Neural crest cell (in vitro differentiated cells): ENCODE data around the gene DCAF7. TPM values are rescaled to one million over a fixed set of nuclear protein-coding genes. Genes with fewer than 3 reads are reported as not detected.

Experiments
- DNase-seq: peaks from one replicate; pipeline ENCODE4 v3.0.0; 2021; ENCODE audit warnings: low read depth, mixed read lengths, low spot score
- H3K27ac Mint-ChIP-seq: one replicate; pipeline ENCODE4 v1.8.0; 2021; ENCODE audit warnings: mild to moderate bottlenecking, mixed read lengths; ENCODE audit not compliant: unreplicated experiment
- H3K27me3 Mint-ChIP-seq: 2 replicates; pipeline ENCODE4 v1.8.0; 2021; ENCODE audit warnings: low read depth, mild to moderate bottlenecking, mixed read lengths
- H3K36me3 Mint-ChIP-seq: 2 replicates; pipeline ENCODE4 v1.8.0; 2021; ENCODE audit warnings: low read depth, mild to moderate bottlenecking, mixed read lengths
- H3K4me1 Mint-ChIP-seq: 2 replicates; pipeline ENCODE4 v1.8.0; 2021; ENCODE audit warnings: mixed read lengths
- H3K4me3 Mint-ChIP-seq: one replicate; pipeline ENCODE4 v1.8.0; 2021; ENCODE audit warnings: mild to moderate bottlenecking, mixed read lengths
- H3K9me3 Mint-ChIP-seq: 2 replicates; pipeline ENCODE4 v1.8.0; 2021; ENCODE audit warnings: mixed read lengths
- total RNA-seq: library from RNA; stranded (reverse); gene quantifications from 2 replicates; pipeline ENCODE4 v1.2.1, GENCODE V29; 2021
- TF ChIP-seq, protein P1 (sequence below): fragments of 200-600 bp; sonication (generic); conservative IDR thresholded peaks from 2 replicates; pipeline ENCODE4 v1.5.0; 2021; ENCODE audit warnings: antibody characterized with exemption, mild to moderate bottlenecking

The DCAF7 gene
- total RNA-seq, 1 donor from 2014 or later = 146 TPM

DNA sequence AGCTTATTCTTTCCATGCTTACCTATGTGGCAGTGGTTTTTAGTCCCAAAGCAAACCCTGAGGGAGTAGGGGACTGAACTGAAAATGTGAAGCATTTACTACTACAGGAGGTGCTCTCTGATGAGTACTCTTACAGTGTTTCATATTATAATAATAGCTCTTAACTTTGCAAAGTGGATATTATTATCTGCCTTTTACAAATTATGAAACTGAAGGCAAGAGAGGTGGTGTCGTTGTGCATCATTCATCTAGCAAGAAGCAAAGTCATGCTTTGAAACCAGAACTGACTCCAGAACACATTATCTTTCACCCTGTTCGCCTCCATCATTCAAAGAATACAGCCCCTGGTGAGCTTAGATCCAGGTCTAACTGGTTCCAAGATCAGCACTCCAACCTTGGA lies 35.3 kb upstream of the DCAF7 start:
- Mint-ChIP-seq H3K9me3 (no peaks in the 10 kb centered on the region), H3K27ac (no peak overlapping the region), H3K4me1 (no peaks in the 10 kb centered on the region), H3K4me3 (no peak overlapping the region), H3K36me3 (no peaks in the 10 kb centered on the region), H3K27me3 (peaks cover 60% of the 10 kb centered on the region)
- TF ChIP-seq, protein P1, sequence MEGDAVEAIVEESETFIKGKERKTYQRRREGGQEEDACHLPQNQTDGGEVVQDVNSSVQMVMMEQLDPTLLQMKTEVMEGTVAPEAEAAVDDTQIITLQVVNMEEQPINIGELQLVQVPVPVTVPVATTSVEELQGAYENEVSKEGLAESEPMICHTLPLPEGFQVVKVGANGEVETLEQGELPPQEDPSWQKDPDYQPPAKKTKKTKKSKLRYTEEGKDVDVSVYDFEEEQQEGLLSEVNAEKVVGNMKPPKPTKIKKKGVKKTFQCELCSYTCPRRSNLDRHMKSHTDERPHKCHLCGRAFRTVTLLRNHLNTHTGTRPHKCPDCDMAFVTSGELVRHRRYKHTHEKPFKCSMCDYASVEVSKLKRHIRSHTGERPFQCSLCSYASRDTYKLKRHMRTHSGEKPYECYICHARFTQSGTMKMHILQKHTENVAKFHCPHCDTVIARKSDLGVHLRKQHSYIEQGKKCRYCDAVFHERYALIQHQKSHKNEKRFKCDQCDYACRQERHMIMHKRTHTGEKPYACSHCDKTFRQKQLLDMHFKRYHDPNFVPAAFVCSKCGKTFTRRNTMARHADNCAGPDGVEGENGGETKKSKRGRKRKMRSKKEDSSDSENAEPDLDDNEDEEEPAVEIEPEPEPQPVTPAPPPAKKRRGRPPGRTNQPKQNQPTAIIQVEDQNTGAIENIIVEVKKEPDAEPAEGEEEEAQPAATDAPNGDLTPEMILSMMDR = no peak
- no peak for DNase-seq

DNA sequence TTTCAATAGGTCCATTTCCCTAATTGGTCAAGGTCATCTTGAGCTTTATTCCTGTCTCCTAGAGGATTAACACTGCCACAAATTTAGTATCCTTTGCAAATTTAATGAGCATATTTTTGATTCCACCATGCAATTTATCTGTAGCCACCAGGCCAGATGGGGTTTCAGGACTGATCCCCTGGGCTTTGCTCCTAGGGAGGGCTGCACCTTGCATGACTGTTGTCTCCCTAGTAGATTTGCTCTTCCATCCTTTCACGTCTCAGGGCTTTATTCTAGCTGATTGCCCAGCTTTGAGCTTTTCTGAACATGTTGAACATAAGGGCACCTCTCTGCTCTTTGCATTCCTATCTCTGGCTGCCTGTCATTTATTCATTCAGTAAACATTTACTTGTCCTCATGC lies 34.9 kb upstream of the DCAF7 start:
- Mint-ChIP-seq H3K4me3 (no peak overlapping the region), H3K4me1 (no peaks in the 10 kb centered on the region), H3K9me3 (no peaks in the 10 kb centered on the region), H3K36me3 (no peaks in the 10 kb centered on the region), H3K27me3 (peaks cover 63% of the 10 kb centered on the region), H3K27ac (no peak overlapping the region)
- no peak for DNase-seq
- TF ChIP-seq, protein P1 = no peak

DNA sequence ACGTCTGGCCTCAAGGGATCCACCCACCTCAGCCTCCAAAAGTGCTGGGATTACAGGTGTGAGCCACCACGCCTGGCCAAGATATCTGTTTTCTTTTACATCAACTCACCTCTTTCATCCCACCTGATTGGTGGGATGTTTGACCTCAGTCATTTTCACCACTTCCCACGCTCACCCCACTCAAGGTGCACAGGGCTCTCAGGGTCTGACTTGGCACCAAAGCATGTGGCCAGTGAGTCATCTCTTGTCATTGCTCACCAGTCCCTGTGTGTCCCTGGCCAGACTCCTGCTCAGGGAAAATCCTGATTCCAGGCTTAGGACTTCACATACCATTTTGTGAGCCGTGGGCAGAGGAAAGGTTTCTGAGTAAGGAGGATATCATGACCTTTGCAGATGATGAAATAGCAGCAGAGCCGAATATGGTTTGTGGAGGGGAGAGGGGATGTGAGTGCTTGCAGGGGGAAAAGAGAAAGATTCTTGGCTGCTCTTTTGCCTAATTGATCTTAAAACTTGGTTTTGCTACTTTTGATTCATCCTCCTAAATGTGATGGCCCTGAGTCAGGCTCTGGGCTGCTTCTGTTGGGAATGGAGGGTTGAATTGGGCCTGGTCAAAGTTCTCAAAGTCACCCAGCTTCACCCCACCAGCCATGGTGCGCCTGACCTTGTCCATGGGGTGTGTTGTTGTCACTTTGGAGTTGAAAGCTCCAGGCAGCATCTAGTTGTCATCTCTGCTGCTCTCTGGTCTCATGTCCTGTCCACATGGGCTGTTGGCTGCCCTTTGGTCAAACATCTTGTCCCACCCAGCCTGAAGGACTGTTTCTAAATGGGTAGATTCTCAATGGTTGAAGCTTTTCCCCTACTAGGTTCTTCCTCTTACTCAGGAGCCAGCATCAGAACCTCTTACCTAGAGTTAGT lies 33.1 kb upstream of the DCAF7 start:
- no peaks in the 10 kb centered on the region for H3K4me1 Mint-ChIP-seq
- no peaks in the 10 kb centered on the region for H3K36me3 Mint-ChIP-seq
- H3K27me3 Mint-ChIP-seq = peaks cover 80% of the 10 kb centered on the region
- H3K9me3 Mint-ChIP-seq = no peaks in the 10 kb centered on the region
- TF ChIP-seq, protein P1 = no peak
- no peak overlapping the region for H3K4me3 Mint-ChIP-seq
- DNase-seq = no peak
- no peak overlapping the region for H3K27ac Mint-ChIP-seq

DNA sequence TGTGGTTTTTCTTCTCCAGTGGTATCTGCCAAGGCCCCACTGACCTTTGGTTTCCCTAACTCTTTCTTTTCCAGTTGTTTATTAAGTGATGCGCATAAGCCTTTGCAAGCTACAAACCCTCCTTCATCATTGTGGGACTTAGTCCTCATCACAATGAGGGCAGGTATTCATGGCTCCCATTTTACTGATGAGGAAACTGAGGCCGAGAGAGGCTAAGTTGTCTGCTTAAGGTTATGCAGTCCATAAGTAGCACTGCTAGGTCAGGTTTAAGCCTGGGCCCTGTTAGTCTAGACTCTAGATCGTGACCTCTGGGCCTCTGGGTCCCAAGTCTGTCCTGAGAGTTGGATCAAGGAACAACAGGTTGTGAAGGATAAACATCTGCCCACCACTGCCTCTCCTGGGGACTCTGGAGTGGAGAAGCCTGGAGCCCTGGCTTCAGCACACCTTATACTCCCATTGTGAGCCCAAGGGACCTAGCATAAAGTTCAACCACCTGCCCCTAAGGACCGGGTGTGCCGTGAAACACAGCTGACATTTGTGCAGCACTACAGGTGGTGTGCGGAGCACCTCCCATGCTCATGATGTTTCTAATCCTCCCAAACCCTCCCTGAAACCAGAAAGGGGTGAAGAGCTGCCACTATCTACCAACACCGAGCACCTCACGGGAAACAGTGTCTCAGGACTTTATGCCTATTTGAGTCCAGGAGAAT lies 32.3 kb upstream of the DCAF7 start:
- Mint-ChIP-seq H3K9me3 (no peaks in the 10 kb centered on the region), H3K36me3 (no peaks in the 10 kb centered on the region), H3K4me3 (no peak overlapping the region), H3K27me3 (peaks cover 82% of the 10 kb centered on the region), H3K4me1 (no peaks in the 10 kb centered on the region), H3K27ac (no peak overlapping the region)
- DNase-seq = no peak
- TF ChIP-seq, protein P1 = no peak

DNA sequence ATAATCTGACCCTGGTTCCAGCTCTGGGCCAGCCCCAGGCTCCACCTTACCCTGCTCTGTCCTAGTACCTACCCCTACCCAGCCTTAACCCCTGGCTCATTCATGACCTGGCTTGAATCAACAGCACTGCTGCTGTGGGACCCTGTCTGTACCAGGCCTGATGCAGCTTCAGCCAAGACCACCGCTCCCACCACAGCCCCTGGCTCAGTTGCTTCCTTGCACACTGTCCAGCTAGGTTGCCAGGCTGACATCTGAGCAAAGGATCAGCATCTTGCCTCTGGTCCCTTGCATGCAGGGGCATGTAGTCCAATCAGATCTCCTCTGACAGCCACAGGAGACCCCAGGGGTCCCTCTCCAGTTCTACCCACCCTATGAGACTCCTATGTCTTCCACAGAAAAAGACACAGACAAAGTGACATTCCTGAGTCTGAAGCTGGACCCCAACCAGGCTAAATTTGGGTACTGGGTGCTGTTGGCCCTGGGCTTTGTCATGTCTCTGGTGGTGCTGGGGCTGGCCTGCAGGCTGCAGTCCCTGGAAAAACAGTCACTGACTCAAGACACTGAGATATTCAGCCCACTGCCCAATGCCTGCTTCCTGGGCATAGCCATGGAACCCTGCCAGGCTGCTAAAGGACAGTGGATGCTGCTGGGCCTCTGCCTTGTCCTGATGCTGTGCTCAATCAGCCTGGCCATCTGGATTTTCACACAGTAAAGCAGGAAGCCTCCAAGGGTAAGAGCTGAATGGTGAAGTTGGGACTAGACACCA lies 31.0 kb upstream of the DCAF7 start:
- no peaks in the 10 kb centered on the region for H3K36me3 Mint-ChIP-seq
- H3K27me3 Mint-ChIP-seq = peaks cover 83% of the 10 kb centered on the region
- no peaks in the 10 kb centered on the region for H3K9me3 Mint-ChIP-seq
- DNase-seq = no peak
- peaks cover 6% of the 10 kb centered on the region for H3K4me1 Mint-ChIP-seq
- H3K27ac Mint-ChIP-seq = no peak overlapping the region
- TF ChIP-seq, protein P1 = no peak
- H3K4me3 Mint-ChIP-seq = no peak overlapping the region
